Measurements from ENCODE around the gene NPAS3.

Gene NPAS3

DNA sequence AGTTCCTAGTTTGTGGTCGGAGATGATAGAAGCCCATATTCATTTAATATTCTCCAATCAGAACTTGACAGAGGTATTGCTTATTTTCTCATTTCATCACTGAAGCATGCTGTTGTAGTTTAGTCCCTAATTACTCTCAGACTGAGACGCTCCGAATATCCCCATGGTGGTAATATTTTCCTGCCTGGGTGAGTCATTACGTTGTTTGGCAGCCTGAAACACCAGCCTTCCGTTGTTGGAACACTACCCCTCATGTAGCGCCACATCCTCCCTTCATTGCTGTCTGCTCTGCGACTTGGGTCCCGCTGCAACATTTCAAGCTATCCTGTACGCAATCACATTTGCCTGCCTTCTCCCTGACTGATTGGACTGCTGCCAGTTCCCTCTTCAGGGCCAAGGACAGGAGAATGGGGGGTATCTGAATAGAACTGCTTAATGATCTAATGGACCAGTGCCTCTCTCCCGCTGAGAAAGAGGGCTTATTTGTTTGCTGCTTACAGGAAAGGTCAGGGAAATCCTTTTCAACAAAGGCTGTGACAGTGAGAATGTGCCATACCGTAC lies 369.1 kb downstream of the NPAS3 start:
- ChIA-PET POLR2A (no interaction called here), CTCF (interaction anchor here (0.6 kb wide), 1 partner anchor 23 kb away, joined by 3 read pairs; no protein-coding TSS in a partner anchor)
- H3K27ac ChIP-seq (ENCODE audit: extremely low read depth, low read depth, low read length): peak overlapping the region; percentile 9; the same call in 1 of the 2 replicates
- no peaks in the 10 kb centered on the region for H3K36me3 ChIP-seq (ENCODE audit: control insufficient read depth in 2 of 2, insufficient read depth in 1 of 2, low read length in 2 of 2)
- H3K4me1 ChIP-seq (ENCODE audit: control insufficient read depth, insufficient read depth, low read length): peaks cover 13% of the 10 kb centered on the region; the same call in 1 of the 2 replicates
- TF ChIP-seq ZNF341 (tag by site-specific recombination; IDR thresholded peaks at IDR 0.05; ENCODE audit: low read depth) (peak; percentile 17; the same call in 1 of the 2 replicates), ZNF501 (tag by site-specific recombination; IDR thresholded peaks at IDR 0.05) (no peak), ZNF777 (tag by site-specific recombination; IDR thresholded peaks at IDR 0.05; ENCODE audit: borderline replicate concordance) (no peak), ZNF600 (tag by site-specific recombination; IDR thresholded peaks at IDR 0.05) (0 out of 2 replicates have a peak, but pooled peaks have one; percentile 21)
- no peaks in the 10 kb centered on the region for H3K9me3 ChIP-seq (ENCODE audit: control insufficient read depth, insufficient read depth, low read depth, low read length)
- H3K4me3 ChIP-seq (ENCODE audit: low read depth, low read length): no peak overlapping the region

DNA sequence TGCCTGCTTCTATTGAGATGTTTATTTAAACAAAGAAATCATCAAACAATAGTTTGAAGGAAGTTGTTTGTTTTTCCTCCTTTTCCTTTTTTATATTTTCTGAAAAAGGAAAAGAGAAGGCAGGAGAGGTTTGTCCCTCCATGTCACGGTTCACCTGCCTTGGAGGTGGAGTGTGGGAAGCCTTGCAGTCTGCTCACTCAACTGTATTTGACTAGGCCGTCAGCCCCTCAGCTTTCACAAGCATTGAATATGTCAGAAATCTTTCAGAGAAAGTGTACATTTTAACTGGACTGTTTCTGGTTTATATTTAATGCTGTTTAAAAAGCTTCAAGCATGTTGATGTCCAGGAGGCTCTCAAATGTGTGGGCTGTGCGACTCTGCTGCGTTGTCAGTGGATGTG lies 370.4 kb downstream of the NPAS3 start:
- TF ChIP-seq ZNF529 (tag by site-specific recombination; IDR thresholded peaks at IDR 0.05; ENCODE audit: insufficient replicate concordance) (no peak), ZBTB48 (tag by site-specific recombination; IDR thresholded peaks at IDR 0.05) (no peak), ZNF404 (tag by site-specific recombination; IDR thresholded peaks at IDR 0.05) (no peak)
- TF ChIP-seq, protein P1, sequence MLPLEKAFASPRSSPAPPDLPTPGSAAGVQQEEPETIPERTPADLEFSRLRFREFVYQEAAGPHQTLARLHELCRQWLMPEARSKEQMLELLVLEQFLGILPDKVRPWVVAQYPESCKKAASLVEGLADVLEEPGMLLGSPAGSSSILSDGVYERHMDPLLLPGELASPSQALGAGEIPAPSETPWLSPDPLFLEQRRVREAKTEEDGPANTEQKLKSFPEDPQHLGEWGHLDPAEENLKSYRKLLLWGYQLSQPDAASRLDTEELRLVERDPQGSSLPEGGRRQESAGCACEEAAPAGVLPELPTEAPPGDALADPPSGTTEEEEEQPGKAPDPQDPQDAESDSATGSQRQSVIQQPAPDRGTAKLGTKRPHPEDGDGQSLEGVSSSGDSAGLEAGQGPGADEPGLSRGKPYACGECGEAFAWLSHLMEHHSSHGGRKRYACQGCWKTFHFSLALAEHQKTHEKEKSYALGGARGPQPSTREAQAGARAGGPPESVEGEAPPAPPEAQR (tag by site-specific recombination; IDR thresholded peaks at IDR 0.05): no peak
- Histone ChIP-seq H3K4me3 (ENCODE audit: low read depth, low read length) (no peak overlapping the region), H3K36me3 (ENCODE audit: control insufficient read depth in 2 of 2, insufficient read depth in 1 of 2, low read length in 2 of 2) (no peaks in the 10 kb centered on the region), H3K27ac (ENCODE audit: extremely low read depth, low read depth, low read length) (no peak overlapping the region), H3K4me1 (ENCODE audit: control insufficient read depth, insufficient read depth, low read length) (peaks cover 13% of the 10 kb centered on the region; the same call in 1 of the 2 replicates), H3K9me3 (ENCODE audit: control insufficient read depth, insufficient read depth, low read depth, low read length) (no peaks in the 10 kb centered on the region)
- POLR2A ChIA-PET: no interaction called here
- CTCF ChIA-PET: interaction anchor here (1.2 kb wide), 1 partner anchor 14 kb away, joined by 3 read pairs; no protein-coding TSS in a partner anchor

DNA sequence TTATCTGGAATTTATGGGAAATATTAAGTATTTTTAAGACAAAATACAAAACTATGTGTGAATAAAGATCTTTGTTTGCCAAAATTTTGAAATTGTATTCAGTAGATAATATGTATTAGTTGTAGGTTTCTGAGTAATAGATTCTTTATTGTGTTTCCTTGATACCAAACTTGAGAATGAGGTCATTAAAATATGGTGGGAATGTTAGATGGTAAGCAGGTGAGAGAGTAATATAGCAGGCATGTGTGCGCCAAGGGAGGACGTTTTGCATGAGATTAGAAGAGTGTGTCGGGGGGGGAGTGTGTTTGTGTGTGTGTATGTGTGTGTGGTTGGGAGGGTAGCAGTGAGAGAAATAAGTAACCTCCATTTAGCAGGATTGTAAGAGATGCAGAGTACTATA lies 376.5 kb downstream of the NPAS3 start:
- CTCF ChIA-PET: no interaction called here
- no peak overlapping the region for H3K27ac ChIP-seq (ENCODE audit: extremely low read depth, low read depth, low read length)

More for the DNA sequence above, 376.5 kb downstream of the NPAS3 start:
- POLR2A ChIA-PET: no interaction called here
- H3K36me3 ChIP-seq (ENCODE audit: control insufficient read depth in 2 of 2, insufficient read depth in 1 of 2, low read length in 2 of 2): no peaks in the 10 kb centered on the region
- H3K9me3 ChIP-seq (ENCODE audit: control insufficient read depth, insufficient read depth, low read depth, low read length): no peaks in the 10 kb centered on the region
- no peak overlapping the region for H3K4me3 ChIP-seq (ENCODE audit: low read depth, low read length)
- H3K4me1 ChIP-seq (ENCODE audit: control insufficient read depth, insufficient read depth, low read length): no peaks in the 10 kb centered on the region
- TF ChIP-seq ZNF274 (IDR thresholded peaks at IDR 0.05; ENCODE audit: low read length) (no peak), ZNF274 (tag by site-specific recombination; IDR thresholded peaks at IDR 0.05; ENCODE audit: borderline replicate concordance) (no peak), ZNF626 (tag by site-specific recombination; IDR thresholded peaks at IDR 0.05) (no peak)
- TF ChIP-seq, protein P2, sequence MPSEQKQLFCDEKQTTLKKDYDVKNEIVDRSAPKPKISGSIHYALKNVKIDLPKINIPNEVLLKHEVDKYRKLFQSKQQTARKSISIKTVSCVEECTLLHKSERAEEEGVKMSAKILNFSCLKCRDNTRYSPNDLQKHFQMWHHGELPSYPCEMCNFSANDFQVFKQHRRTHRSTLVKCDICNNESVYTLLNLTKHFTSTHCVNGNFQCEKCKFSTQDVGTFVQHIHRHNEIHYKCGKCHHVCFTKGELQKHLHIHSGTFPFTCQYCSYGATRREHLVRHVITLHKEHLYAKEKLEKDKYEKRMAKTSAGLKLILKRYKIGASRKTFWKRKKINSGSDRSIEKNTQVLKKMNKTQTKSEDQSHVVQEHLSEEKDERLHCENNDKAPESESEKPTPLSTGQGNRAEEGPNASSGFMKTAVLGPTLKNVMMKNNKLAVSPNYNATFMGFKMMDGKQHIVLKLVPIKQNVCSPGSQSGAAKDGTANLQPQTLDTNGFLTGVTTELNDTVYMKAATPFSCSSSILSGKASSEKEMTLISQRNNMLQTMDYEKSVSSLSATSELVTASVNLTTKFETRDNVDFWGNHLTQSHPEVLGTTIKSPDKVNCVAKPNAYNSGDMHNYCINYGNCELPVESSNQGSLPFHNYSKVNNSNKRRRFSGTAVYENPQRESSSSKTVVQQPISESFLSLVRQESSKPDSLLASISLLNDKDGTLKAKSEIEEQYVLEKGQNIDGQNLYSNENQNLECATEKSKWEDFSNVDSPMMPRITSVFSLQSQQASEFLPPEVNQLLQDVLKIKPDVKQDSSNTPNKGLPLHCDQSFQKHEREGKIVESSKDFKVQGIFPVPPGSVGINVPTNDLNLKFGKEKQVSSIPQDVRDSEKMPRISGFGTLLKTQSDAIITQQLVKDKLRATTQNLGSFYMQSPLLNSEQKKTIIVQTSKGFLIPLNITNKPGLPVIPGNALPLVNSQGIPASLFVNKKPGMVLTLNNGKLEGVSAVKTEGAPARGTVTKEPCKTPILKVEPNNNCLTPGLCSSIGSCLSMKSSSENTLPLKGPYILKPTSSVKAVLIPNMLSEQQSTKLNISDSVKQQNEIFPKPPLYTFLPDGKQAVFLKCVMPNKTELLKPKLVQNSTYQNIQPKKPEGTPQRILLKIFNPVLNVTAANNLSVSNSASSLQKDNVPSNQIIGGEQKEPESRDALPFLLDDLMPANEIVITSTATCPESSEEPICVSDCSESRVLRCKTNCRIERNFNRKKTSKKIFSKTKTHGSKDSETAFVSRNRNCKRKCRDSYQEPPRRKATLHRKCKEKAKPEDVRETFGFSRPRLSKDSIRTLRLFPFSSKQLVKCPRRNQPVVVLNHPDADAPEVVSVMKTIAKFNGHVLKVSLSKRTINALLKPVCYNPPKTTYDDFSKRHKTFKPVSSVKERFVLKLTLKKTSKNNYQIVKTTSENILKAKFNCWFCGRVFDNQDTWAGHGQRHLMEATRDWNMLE (tag by site-specific recombination; conservative IDR thresholded peaks at IDR 0.05; ENCODE audit: low read depth): no peak
- TF ChIP-seq, protein P3, sequence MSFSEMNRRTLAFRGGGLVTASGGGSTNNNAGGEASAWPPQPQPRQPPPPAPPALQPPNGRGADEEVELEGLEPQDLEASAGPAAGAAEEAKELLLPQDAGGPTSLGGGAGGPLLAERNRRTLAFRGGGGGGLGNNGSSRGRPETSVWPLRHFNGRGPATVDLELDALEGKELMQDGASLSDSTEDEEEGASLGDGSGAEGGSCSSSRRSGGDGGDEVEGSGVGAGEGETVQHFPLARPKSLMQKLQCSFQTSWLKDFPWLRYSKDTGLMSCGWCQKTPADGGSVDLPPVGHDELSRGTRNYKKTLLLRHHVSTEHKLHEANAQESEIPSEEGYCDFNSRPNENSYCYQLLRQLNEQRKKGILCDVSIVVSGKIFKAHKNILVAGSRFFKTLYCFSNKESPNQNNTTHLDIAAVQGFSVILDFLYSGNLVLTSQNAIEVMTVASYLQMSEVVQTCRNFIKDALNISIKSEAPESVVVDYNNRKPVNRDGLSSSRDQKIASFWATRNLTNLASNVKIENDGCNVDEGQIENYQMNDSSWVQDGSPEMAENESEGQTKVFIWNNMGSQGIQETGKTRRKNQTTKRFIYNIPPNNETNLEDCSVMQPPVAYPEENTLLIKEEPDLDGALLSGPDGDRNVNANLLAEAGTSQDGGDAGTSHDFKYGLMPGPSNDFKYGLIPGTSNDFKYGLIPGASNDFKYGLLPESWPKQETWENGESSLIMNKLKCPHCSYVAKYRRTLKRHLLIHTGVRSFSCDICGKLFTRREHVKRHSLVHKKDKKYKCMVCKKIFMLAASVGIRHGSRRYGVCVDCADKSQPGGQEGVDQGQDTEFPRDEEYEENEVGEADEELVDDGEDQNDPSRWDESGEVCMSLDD (tag by site-specific recombination; IDR thresholded peaks at IDR 0.05): no peak
- TF ChIP-seq, protein P4, sequence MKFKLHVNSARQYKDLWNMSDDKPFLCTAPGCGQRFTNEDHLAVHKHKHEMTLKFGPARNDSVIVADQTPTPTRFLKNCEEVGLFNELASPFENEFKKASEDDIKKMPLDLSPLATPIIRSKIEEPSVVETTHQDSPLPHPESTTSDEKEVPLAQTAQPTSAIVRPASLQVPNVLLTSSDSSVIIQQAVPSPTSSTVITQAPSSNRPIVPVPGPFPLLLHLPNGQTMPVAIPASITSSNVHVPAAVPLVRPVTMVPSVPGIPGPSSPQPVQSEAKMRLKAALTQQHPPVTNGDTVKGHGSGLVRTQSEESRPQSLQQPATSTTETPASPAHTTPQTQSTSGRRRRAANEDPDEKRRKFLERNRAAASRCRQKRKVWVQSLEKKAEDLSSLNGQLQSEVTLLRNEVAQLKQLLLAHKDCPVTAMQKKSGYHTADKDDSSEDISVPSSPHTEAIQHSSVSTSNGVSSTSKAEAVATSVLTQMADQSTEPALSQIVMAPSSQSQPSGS (tag by site-specific recombination; IDR thresholded peaks at IDR 0.05; ENCODE audit: low read depth): peak; percentile 59
